ENCODE measurements around the gene HOXC13. TPM values are rescaled to one million over a fixed set of nuclear protein-coding genes. Genes with fewer than 3 reads are reported as not detected.

HOXC13 gene
- total RNA-seq, 5 donors from 2014 or later (not counting 1 experiment from before 2014, with no cell fraction given): 0.12 TPM; not detected in 4

- no peak overlapping the region for H3K27ac ChIP-seq (ENCODE audit: low read length)
- ATAC-seq (replicated peaks in 1 of 4) (no peak), DNase-seq (no peak)
- CTCF ChIA-PET: interaction anchor here (0.5 to 0.7 kb wide), 3 partner anchors 9 to 496 kb away, joined by 3 to 8 read pairs (median 3); partner anchors contain the start of gene HOXC10 (in 1 of the 2)
- H3K9me3 ChIP-seq: no peaks in the 10 kb centered on the region
- H3K27me3 ChIP-seq (replicated peaks in 1 of 2; ENCODE audit: control insufficient read depth in 2 of 2, extremely low read depth in 1 of 2, insufficient read depth in 2 of 2, low read length in 1 of 2): peaks cover 29 to 97% of the 10 kb centered on the region in 2 experiments
- Mint-ChIP-seq H3K9me3 (no peaks in the 10 kb centered on the region), H3K36me3 (peaks cover 7% of the 10 kb centered on the region), H3K4me3 (peak overlapping the region in 1 of 3 donors; percentile 74), H3K27ac (peak overlapping the region in 1 of 2 donors; percentile 40), H3K4me1 (peaks cover 16 to 31% (median 27%) of the 10 kb centered on the region in 3 donors), H3K27me3 (peaks cover 81 to 87% of the 10 kb centered on the region in 2 donors)
- 20% methylated on average over 7 of the region's 21 CpGs for WGBS (ENCODE audit: insufficient coverage)
- POLR2A ChIA-PET: no interaction called here
- H3K4me1 ChIP-seq (ENCODE audit: control insufficient read depth in 1 of 2, extremely low read depth in 1 of 2, insufficient read depth in 2 of 2, low read length in 2 of 2): peaks cover 5 to 46% of the 10 kb centered on the region in 2 experiments
- no peaks in the 10 kb centered on the region for H3K36me3 ChIP-seq (ENCODE audit: control insufficient read depth in 2 of 2, extremely low read depth in 1 of 2, insufficient read depth in 1 of 2, low read length in 1 of 2)
- no peak overlapping the region for H3K4me3 ChIP-seq (ENCODE audit: control insufficient read depth in 1 of 2, extremely low read depth in 1 of 2, low read length in 1 of 2)
Measured at GRCh38 chr12:53976172-53976822, 37.7 kb downstream of the HOXC13 start.

GRCh38 chr12:53976823-53977595 lies 38.4 kb downstream of the HOXC13 start:
- Mint-ChIP-seq H3K4me3 (no peak overlapping the region), H3K27me3 (peaks cover 78 to 87% of the 10 kb centered on the region in 2 donors), H3K36me3 (peaks cover 7% of the 10 kb centered on the region), H3K4me1 (peaks cover 16 to 31% (median 27%) of the 10 kb centered on the region in 3 donors), H3K27ac (peak overlapping the region in 1 of 2 donors; percentile 36), H3K9me3 (no peaks in the 10 kb centered on the region)
- ChIA-PET POLR2A (no interaction called here), CTCF (interaction anchor here (0.5 to 0.7 kb wide), 2 partner anchors 20 to 495 kb away, joined by 3 read pairs; no protein-coding TSS in a partner anchor)
- DNase-seq (no peak), ATAC-seq (replicated peaks in 1 of 4) (no peak)
- Histone ChIP-seq H3K27me3 (replicated peaks in 1 of 2; ENCODE audit: control insufficient read depth in 2 of 2, extremely low read depth in 1 of 2, insufficient read depth in 2 of 2, low read length in 1 of 2) (peaks cover 24 to 97% of the 10 kb centered on the region in 2 experiments), H3K4me3 (ENCODE audit: control insufficient read depth in 1 of 2, extremely low read depth in 1 of 2, low read length in 1 of 2) (no peak overlapping the region), H3K4me1 (ENCODE audit: control insufficient read depth in 1 of 2, extremely low read depth in 1 of 2, insufficient read depth in 2 of 2, low read length in 2 of 2) (peaks cover 5 to 47% of the 10 kb centered on the region in 2 experiments), H3K36me3 (ENCODE audit: control insufficient read depth in 2 of 2, extremely low read depth in 1 of 2, insufficient read depth in 1 of 2, low read length in 1 of 2) (no peaks in the 10 kb centered on the region), H3K27ac (ENCODE audit: low read length) (no peak overlapping the region), H3K9me3 (no peaks in the 10 kb centered on the region)
- 20% methylated on average over 1 of the region's 9 CpGs for WGBS (ENCODE audit: insufficient coverage)

GRCh38 chr12:53977596-53978445 lies 39.2 kb downstream of the HOXC13 start:
- Mint-ChIP-seq H3K27me3 (peaks cover 78 to 86% of the 10 kb centered on the region in 2 donors), H3K27ac (no peak overlapping the region), H3K9me3 (no peaks in the 10 kb centered on the region), H3K4me1 (peaks cover 15 to 31% (median 26%) of the 10 kb centered on the region in 3 donors), H3K4me3 (no peak overlapping the region), H3K36me3 (peaks cover 6% of the 10 kb centered on the region)
- Histone ChIP-seq H3K36me3 (ENCODE audit: control insufficient read depth in 2 of 2, extremely low read depth in 1 of 2, insufficient read depth in 1 of 2, low read length in 1 of 2) (no peaks in the 10 kb centered on the region), H3K27ac (ENCODE audit: low read length) (no peak overlapping the region), H3K9me3 (no peaks in the 10 kb centered on the region), H3K4me3 (ENCODE audit: control insufficient read depth in 1 of 2, extremely low read depth in 1 of 2, low read length in 1 of 2) (no peak overlapping the region), H3K27me3 (replicated peaks in 1 of 2; ENCODE audit: control insufficient read depth in 2 of 2, extremely low read depth in 1 of 2, insufficient read depth in 2 of 2, low read length in 1 of 2) (peaks cover 17 to 97% of the 10 kb centered on the region in 2 experiments), H3K4me1 (ENCODE audit: control insufficient read depth in 1 of 2, extremely low read depth in 1 of 2, insufficient read depth in 2 of 2, low read length in 2 of 2) (peaks cover 5 to 48% of the 10 kb centered on the region in 2 experiments)
- ChIA-PET POLR2A (no interaction called here), CTCF (no interaction called here)
- 0% methylated on average over 2 of the region's 11 CpGs for WGBS (ENCODE audit: insufficient coverage)
- no peak for ATAC-seq (replicated peaks in 1 of 4)
- DNase-seq: no peak

GRCh38 chr12:53978477-53979356 lies 40.1 kb downstream of the HOXC13 start:
- POLR2A ChIA-PET: no interaction called here
- Mint-ChIP-seq H3K36me3 (no peaks in the 10 kb centered on the region), H3K9me3 (no peaks in the 10 kb centered on the region)

GRCh38 chr12:53980104-53980801 lies 41.6 kb downstream of the HOXC13 start:
- Mint-ChIP-seq H3K36me3 (no peaks in the 10 kb centered on the region), H3K4me1 (peaks cover 12 to 28% (median 19%) of the 10 kb centered on the region in 3 donors), H3K9me3 (no peaks in the 10 kb centered on the region), H3K27ac (peak overlapping the region in 1 of 2 donors; percentile 69), H3K27me3 (peaks cover 87 to 93% of the 10 kb centered on the region in 2 donors), H3K4me3 (no peak overlapping the region)
- H3K4me1 ChIP-seq (ENCODE audit: control insufficient read depth in 1 of 2, extremely low read depth in 1 of 2, insufficient read depth in 2 of 2, low read length in 2 of 2): peaks cover 0 to 40% of the 10 kb centered on the region in 2 experiments
- H3K4me3 ChIP-seq (ENCODE audit: control insufficient read depth in 1 of 2, extremely low read depth in 1 of 2, low read length in 1 of 2): no peak overlapping the region
- H3K36me3 ChIP-seq (ENCODE audit: control insufficient read depth in 2 of 2, extremely low read depth in 1 of 2, insufficient read depth in 1 of 2, low read length in 1 of 2): no peaks in the 10 kb centered on the region
- WGBS (ENCODE audit: insufficient coverage): 6% methylated on average over 3 of the region's 7 CpGs
- no peaks in the 10 kb centered on the region for H3K9me3 ChIP-seq
- ChIA-PET CTCF (interaction anchor here in 1 of 2 donors (0.6 kb wide), 1 partner anchor 245 kb away, joined by 6 read pairs; no protein-coding TSS in a partner anchor), POLR2A (no interaction called here)
- ATAC-seq (replicated peaks in 1 of 4): no peak
- H3K27ac ChIP-seq (ENCODE audit: low read length): no peak overlapping the region
- no peak for DNase-seq
- peaks cover 19 to 97% of the 10 kb centered on the region in 2 experiments for H3K27me3 ChIP-seq (replicated peaks in 1 of 2; ENCODE audit: control insufficient read depth in 2 of 2, extremely low read depth in 1 of 2, insufficient read depth in 2 of 2, low read length in 1 of 2)

More at GRCh38 chr12:53978477-53979356, 40.1 kb downstream of the HOXC13 start:
- CTCF ChIA-PET: no interaction called here
- WGBS (ENCODE audit: insufficient coverage): no CpG with 5 or more reads among the region's 15 CpGs
- Histone ChIP-seq H3K4me3 (ENCODE audit: control insufficient read depth in 1 of 2, extremely low read depth in 1 of 2, low read length in 1 of 2) (no peak overlapping the region), H3K36me3 (ENCODE audit: control insufficient read depth in 2 of 2, extremely low read depth in 1 of 2, insufficient read depth in 1 of 2, low read length in 1 of 2) (no peaks in the 10 kb centered on the region), H3K27me3 (replicated peaks in 1 of 2; ENCODE audit: control insufficient read depth in 2 of 2, extremely low read depth in 1 of 2, insufficient read depth in 2 of 2, low read length in 1 of 2) (peaks cover 19 to 97% of the 10 kb centered on the region in 2 experiments), H3K4me1 (ENCODE audit: control insufficient read depth in 1 of 2, extremely low read depth in 1 of 2, insufficient read depth in 2 of 2, low read length in 2 of 2) (peaks cover 5 to 43% of the 10 kb centered on the region in 2 experiments), H3K9me3 (no peaks in the 10 kb centered on the region), H3K27ac (ENCODE audit: low read length) (no peak overlapping the region)
- no peak overlapping the region for H3K4me3 Mint-ChIP-seq
- ATAC-seq (replicated peaks in 1 of 4) (no peak), DNase-seq (no peak)
- H3K27me3 Mint-ChIP-seq: peaks cover 79 to 88% of the 10 kb centered on the region in 2 donors
- H3K27ac Mint-ChIP-seq: no peak overlapping the region
- peaks cover 11 to 27% (median 19%) of the 10 kb centered on the region in 3 donors for H3K4me1 Mint-ChIP-seq
